Calu3 (cell line): ENCODE results near the gene GPR68. TPM values are rescaled to one million over a fixed set of nuclear protein-coding genes. Genes with fewer than 3 reads are reported as not detected.

Source experiments
- BruUV-seq: library from RNA; stranded (reverse); fragments of 400-500 nt; replicated peaks from 2 replicates; lab custom pipeline; 2021; lab: Mats Ljungman, UMichigan
- CTCF ChIA-PET: fragments of 300-600 bp; sonication (Branson Sonifier 250); formaldehyde crosslinking; loops from one replicate; lab custom pipeline; 2022; ENCODE audit warnings: antibody characterized with exemption; lab: Charles Lee
- DNase-seq: peaks from one replicate; pipeline ENCODE4 v3.0.0; 2022
- H3K27ac Mint-ChIP-seq: one replicate; pipeline ENCODE4 v1.8.0; 2022; ENCODE audit warnings: mixed read lengths; ENCODE audit not compliant: unreplicated experiment
- H3K27me3 Mint-ChIP-seq: one replicate; pipeline ENCODE4 v1.8.0; 2022; ENCODE audit warnings: mixed read lengths; ENCODE audit not compliant: unreplicated experiment
- H3K36me3 Mint-ChIP-seq: one replicate; pipeline ENCODE4 v1.8.0; 2022; ENCODE audit warnings: mild to moderate bottlenecking, moderate library complexity, mixed read lengths; ENCODE audit not compliant: insufficient read depth, unreplicated experiment
- H3K4me1 Mint-ChIP-seq: one replicate; pipeline ENCODE4 v1.8.0; 2022; ENCODE audit warnings: mild to moderate bottlenecking, low read depth, mixed read lengths; ENCODE audit not compliant: unreplicated experiment
- H3K4me3 Mint-ChIP-seq: one replicate; pipeline ENCODE4 v1.8.0; 2022; ENCODE audit warnings: mild to moderate bottlenecking, low read depth, moderate library complexity, mixed read lengths; ENCODE audit not compliant: unreplicated experiment
- H3K9me3 Mint-ChIP-seq: one replicate; pipeline ENCODE4 v1.8.0; 2022; ENCODE audit warnings: low read depth, mixed read lengths; ENCODE audit not compliant: unreplicated experiment
- intact Hi-C: fragments of 100-400 bp; cut with micrococcal nuclease; formaldehyde crosslinking; loops from one replicate; pipeline ENCODE4 v1.10.0; 2022; ENCODE audit not compliant: unreplicated experiment
- total RNA-seq: library from RNA; stranded (reverse); gene quantifications from 2 replicates; pipeline ENCODE4 v1.2.3, GENCODE V29; 2022
- TF ChIP-seq, protein P1 (sequence below): fragments of 200-600 bp; IDR thresholded peaks from one replicate; pipeline ENCODE4 v1.8.0; 2022; ENCODE audit warnings: antibody characterized with exemption; ENCODE audit not compliant: unreplicated experiment

Gene GPR68
- total RNA-seq, 1 experiment from 2014 or later = not detected

- Mint-ChIP-seq H3K27me3 (no peaks in the 10 kb centered on the region), H3K9me3 (no peaks in the 10 kb centered on the region), H3K4me1 (no peaks in the 10 kb centered on the region), H3K27ac (no peak overlapping the region), H3K4me3 (no peak overlapping the region), H3K36me3 (peaks cover 26% of the 10 kb centered on the region)
- intact Hi-C loops = no loop called here
- TF ChIP-seq, protein P1, sequence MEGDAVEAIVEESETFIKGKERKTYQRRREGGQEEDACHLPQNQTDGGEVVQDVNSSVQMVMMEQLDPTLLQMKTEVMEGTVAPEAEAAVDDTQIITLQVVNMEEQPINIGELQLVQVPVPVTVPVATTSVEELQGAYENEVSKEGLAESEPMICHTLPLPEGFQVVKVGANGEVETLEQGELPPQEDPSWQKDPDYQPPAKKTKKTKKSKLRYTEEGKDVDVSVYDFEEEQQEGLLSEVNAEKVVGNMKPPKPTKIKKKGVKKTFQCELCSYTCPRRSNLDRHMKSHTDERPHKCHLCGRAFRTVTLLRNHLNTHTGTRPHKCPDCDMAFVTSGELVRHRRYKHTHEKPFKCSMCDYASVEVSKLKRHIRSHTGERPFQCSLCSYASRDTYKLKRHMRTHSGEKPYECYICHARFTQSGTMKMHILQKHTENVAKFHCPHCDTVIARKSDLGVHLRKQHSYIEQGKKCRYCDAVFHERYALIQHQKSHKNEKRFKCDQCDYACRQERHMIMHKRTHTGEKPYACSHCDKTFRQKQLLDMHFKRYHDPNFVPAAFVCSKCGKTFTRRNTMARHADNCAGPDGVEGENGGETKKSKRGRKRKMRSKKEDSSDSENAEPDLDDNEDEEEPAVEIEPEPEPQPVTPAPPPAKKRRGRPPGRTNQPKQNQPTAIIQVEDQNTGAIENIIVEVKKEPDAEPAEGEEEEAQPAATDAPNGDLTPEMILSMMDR = no peak
- CTCF ChIA-PET = no interaction called here
- BruUV-seq = no TSS peak
- no peak for DNase-seq
Observed at GRCh38 chr14:91190853-91191252, 53.7 kb downstream of the GPR68 start.

GRCh38 chr14:91187271-91187670, 57.2 kb downstream of the GPR68 start:
- Mint-ChIP-seq H3K27ac (no peak overlapping the region), H3K9me3 (no peaks in the 10 kb centered on the region), H3K4me1 (no peaks in the 10 kb centered on the region), H3K36me3 (peaks cover 19% of the 10 kb centered on the region), H3K4me3 (no peak overlapping the region), H3K27me3 (no peaks in the 10 kb centered on the region)
- no TSS peak for BruUV-seq
- intact Hi-C loops = no loop called here
- CTCF ChIA-PET = no interaction called here
- no peak for DNase-seq
- TF ChIP-seq, protein P1 = no peak

- H3K36me3 Mint-ChIP-seq = peaks cover 14% of the 10 kb centered on the region
- H3K27ac Mint-ChIP-seq = no peak overlapping the region
- intact Hi-C loops = no loop called here
- H3K4me1 Mint-ChIP-seq = no peaks in the 10 kb centered on the region
- H3K27me3 Mint-ChIP-seq = no peaks in the 10 kb centered on the region
- no TSS peak for BruUV-seq
- CTCF ChIA-PET = no interaction called here
- H3K4me3 Mint-ChIP-seq = no peak overlapping the region
- H3K9me3 Mint-ChIP-seq = no peaks in the 10 kb centered on the region
- TF ChIP-seq, protein P1 = no peak
- no peak for DNase-seq
Observed at GRCh38 chr14:91186515-91187066, 57.9 kb downstream of the GPR68 start.

- no TSS peak for BruUV-seq
- DNase-seq = no peak
- Mint-ChIP-seq H3K27me3 (no peaks in the 10 kb centered on the region), H3K4me3 (no peak overlapping the region), H3K36me3 (peaks cover 20% of the 10 kb centered on the region), H3K27ac (no peak overlapping the region), H3K9me3 (no peaks in the 10 kb centered on the region), H3K4me1 (no peaks in the 10 kb centered on the region)
- CTCF ChIA-PET = interaction anchor here (0.7 kb wide), 1 partner anchor 125 kb away, joined by 6 read pairs; the partner anchor contains the start of gene RPS6KA5
- intact Hi-C loops = no loop called here
- TF ChIP-seq, protein P1 = no peak
Observed at GRCh38 chr14:91185721-91186120, 58.8 kb downstream of the GPR68 start.
